ENCODE measurements around the gene HINT2. TPM values are rescaled to one million over a fixed set of nuclear protein-coding genes. Genes with fewer than 3 reads are reported as not detected.

The HINT2 gene
- total RNA-seq, 1 donor from 2014 or later, result 18.1 TPM

- no peak for DNase-seq
Observed at GRCh38 chr9:35840881-35841644, 26.2 kb upstream of the HINT2 start.

DNA sequence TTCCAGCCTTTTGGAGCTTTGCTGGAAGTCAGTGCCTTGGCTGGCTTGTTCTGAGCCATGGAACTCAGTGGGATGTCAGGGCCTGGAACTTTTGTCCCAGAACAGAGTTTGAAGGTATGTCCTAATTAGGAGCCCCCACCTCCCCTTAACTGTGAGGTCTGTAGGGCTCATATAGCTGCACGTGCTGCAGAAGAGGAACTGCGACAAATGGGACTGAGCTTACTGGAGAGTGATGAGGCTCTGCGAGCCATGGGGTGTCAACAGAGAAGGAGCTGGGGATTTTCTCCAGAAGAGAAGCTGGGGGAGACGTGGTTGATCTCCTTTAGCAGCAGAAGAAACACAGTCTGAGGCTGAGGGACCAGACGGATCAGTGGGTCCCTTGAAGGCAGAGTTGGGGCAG is 25.1 kb upstream of the HINT2 start:
- no peak for DNase-seq

- no peak for DNase-seq
Observed at GRCh38 chr9:35836595-35836994, 21.8 kb upstream of the HINT2 start.

DNA sequence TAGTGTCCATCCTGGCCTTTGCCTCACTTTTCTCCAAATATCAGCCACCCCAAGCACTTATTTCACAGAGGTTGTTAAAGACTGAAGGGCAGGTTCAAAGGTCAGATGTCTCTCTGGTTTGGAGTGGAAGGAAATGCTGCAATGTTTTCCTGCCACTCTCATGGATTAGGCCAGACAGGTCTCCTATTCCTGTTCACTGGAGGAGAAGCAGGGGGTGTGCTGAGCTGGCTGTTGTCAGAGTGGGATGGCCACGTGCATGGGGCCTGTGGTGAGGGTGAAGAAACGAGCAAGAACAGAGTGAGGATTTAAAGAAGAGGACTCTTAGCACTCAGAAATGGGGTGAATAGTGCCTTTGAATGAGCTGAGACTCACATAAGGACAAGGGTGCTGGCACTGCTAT is 20.9 kb upstream of the HINT2 start:
- DNase-seq, result no peak

- DNase-seq, result no peak
Observed at GRCh38 chr9:35835216-35835632, 20.4 kb upstream of the HINT2 start.

DNA sequence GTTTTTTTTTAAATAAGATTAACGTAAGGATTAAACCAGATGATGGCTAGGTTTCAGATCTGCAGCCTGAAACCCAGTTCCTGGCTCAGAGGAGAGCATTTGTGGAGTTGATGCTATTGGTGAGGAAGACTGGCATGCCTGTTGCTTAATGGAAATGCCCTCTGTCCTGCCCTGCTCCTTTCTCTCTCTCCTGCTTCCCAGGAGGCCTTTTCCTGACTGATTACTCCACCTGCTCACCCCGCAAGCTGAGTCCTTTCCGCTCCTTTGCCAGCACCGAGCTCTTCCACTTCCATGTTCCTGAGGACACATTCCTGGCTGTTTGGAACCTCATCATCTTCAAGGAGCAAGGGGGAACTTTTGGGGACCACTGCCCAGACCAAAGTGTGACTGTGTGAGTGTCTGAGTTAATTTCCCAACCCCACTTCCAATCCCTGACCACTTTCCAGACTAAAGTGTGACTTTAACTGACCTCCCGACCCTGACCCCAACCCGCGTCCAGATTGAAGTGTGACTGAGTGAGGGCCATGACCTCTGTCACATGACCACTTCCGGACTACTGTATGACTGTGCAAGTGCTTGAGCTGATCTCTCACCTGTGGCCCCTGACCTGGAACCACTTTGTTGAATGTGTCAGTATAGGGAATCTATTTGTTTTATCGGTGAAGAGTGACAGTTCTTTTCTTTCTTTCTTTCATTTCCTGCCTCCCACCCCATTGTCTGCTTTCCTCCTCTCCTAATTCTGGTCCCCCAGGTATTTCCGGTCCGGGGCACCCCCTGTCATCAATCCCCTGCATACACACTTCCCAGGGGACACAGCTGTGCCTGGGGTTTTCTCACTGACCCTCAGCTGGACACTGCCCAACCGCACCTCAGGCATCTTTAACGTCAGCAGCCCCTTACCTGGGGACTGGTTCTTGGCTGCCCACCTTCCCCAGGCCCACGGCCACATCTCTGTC is 19.7 kb upstream of the HINT2 start:
- no peak for DNase-seq

GRCh38 chr9:35832814-35833213 is 18.0 kb upstream of the HINT2 start:
- no peak for DNase-seq

- no peak for DNase-seq
Observed at GRCh38 chr9:35831040-35831439, 16.2 kb upstream of the HINT2 start.

DNA sequence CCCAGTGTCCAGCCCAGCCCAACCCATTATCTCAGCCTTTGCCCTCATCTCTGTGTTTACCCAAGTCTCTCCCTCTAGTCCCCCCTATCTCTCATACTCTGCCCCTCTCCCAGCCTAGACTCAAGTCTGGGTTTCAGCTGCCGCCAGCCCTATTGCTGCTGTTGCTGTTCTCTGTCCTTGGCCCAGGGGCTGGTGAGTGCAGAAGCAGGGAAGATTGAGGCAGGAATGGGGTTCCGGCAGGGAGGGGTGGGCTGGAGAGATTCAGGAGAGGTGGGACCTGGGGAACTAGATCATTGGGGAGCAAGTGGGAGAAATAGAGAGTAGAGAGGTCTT is 14.9 kb upstream of the HINT2 start:
- DNase-seq, result no peak

GRCh38 chr9:35829084-35829763 is 14.4 kb upstream of the HINT2 start, which contains the start of gene TMEM8B:
TSS of gene TMEM8B (plus strand) at chr9:35829228. CDS start at chr9:35829448, 220 bp downstream.
- peak; percentile 98 for DNase-seq

GRCh38 chr9:35828716-35829083 is 13.9 kb upstream of the HINT2 start, which contains the start of gene FAM221B:
TSS of gene FAM221B (minus strand) at chr9:35828732. CDS start at chr9:35826161, 2,571 bp downstream.
- no peak for DNase-seq

- DNase-seq, result no peak
Observed at GRCh38 chr9:35827486-35827885, 12.6 kb upstream of the HINT2 start.

DNA sequence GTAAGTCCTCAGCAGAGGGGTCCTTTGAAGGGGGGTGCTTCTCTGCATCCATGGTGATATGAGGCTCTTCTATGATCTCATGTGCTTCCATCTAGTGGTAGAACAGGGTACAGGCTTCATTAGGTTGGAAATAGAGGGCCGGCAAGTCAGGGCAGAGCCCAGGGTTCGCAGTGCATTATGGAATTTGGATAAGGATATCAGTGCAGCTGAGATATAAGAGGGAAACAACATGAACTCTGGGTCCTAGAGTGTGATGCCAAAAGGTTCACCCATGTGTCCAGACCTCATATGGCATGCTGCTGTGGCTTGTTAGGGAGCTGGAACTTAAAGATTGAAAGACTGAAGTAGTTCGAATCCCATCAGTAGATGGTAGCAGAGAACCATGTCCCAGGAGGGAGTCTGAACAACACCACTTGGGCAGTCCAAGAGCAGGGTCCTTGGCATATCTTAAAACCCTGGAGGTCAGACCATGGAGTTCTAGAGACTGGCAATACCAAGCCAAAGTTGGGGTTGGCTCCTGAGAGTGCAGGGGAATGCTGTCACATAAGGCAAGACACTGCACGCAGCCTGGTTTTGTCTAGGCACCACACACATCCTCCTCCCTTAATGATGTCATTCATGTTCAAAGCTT is 11.3 kb upstream of the HINT2 start:
- DNase-seq, result peak; percentile 74

- DNase-seq, result no peak
Observed at GRCh38 chr9:35822926-35823325, 8.1 kb upstream of the HINT2 start.

DNA sequence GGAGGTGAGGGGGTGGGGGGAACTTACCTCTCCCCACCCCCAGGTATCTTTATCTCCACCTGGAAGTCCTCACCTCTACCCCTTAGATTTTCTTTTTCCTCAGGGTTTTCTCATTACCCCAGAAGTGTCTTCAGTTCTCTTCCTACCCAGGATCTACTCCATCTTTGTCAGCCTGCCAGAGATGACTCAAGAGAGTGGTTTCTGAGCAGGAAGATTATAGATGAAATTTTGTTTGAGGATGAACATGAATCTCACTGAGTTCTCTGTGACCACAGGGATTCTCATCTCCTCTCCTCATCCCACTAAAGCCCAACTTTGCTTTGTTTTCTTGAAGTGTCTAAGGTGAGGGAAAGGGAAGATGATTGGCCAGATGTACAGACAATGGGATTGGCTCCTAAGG is 5.2 kb upstream of the HINT2 start:
- DNase-seq, result no peak

- DNase-seq, result no peak
Observed at GRCh38 chr9:35818341-35818740, 3.5 kb upstream of the HINT2 start.

- no peak for DNase-seq
Observed at GRCh38 chr9:35816708-35817107, 1.9 kb upstream of the HINT2 start.

DNA sequence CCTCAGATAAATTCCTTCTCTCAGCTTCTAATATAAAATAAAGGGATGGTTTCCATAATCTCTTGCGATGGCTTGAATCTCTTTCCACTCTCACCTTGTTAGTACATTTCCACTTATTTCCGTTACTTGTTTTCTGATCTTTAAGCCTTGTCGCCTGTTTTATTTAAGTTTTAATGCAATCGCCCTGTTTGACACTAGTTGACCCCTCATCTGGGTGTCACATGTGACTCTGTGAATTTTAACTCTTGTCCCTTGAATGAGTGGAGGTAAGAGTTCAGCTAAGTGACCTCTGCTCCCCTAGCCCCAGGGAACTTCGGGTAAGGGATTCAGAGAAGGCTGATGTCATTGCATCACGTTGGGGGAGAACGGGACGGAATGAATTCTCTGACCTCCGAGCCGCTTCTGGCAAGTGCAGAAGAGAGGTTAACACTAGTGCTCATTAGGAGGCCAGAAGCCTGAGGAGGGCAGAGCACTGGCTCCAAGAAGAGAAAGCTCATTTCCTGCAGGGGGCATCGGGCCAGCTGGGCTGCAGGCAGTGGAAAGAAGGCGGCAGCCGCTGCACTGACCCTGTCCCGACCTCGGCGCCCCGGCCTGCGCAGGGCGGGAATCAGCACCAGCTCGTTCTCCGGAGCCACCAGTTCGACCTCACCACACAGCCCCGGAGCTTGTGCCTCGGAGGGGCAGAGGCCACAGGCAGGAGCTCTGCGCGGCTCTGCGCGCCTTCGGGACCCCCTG is 569 bp downstream of the HINT2 start:
- DNase-seq, result peak; percentile 84

GRCh38 chr9:35813434-35814105 is 1.3 kb downstream of the HINT2 start:
- DNase-seq, result no peak

DNA sequence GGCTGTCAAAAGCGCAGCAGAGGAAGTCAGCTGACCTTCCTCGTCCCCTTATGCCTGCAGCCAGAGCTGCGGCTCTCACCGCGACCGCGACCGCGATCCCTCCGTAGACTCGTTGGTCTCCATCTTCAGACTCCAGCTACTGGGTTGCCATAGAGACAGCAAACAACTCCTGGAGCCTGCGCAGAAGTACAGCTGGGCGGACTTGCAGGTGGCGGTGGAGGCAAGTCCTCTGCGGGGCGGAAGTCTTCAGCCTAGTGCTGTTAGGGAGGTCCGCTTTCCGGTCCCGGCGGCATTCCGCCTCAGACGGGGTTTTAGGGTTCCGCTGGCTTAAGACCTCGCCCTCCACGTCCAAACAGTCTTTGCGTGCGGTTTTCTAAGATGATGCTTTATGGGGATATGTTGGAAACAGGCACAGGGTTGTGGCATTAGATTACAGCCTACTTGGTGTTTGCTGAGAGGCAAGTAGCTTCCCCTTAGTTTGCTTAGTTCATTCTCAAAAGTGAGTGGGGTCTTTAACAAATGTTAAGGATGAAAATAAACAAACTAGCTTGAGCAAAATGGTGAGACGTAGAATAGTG is 2.7 kb downstream of the HINT2 start, which contains the start of gene SPAG8:
Gene SPAG8 (minus strand): TSS at position 238 of the 578 bp plus-strand sequence. CDS start 115 bp downstream, at position 123.
- DNase-seq, result peak; percentile 98
